ENCODE data around the gene RXYLT1.
"Not testable (repeated sequence)": the region's sequence is repeated elsewhere in the genome, so short reads cannot be mapped to it uniquely, and the experiment has no call there.

Gene RXYLT1

DNA sequence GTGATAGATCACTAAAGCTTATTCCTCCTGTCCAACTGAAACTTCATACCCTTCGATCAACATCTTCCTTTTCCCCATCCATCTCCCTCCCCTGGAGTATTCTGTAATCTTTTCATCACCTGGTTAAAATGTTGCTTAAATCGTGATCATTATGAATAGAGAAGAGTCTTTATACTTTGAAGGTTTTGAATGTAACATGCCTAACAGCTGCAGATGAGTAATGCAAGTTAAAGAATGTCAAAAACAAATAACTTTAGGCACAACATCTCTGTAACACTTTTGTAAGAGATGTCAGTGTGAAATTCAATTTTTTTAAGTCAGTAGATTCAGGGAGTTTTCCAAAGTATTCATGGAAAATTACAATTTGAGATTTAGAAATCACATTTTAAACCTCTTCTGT lies 25.0 kb downstream of the RXYLT1 start:
- DNase-seq (ENCODE audit: low spot score), result no peak

DNA sequence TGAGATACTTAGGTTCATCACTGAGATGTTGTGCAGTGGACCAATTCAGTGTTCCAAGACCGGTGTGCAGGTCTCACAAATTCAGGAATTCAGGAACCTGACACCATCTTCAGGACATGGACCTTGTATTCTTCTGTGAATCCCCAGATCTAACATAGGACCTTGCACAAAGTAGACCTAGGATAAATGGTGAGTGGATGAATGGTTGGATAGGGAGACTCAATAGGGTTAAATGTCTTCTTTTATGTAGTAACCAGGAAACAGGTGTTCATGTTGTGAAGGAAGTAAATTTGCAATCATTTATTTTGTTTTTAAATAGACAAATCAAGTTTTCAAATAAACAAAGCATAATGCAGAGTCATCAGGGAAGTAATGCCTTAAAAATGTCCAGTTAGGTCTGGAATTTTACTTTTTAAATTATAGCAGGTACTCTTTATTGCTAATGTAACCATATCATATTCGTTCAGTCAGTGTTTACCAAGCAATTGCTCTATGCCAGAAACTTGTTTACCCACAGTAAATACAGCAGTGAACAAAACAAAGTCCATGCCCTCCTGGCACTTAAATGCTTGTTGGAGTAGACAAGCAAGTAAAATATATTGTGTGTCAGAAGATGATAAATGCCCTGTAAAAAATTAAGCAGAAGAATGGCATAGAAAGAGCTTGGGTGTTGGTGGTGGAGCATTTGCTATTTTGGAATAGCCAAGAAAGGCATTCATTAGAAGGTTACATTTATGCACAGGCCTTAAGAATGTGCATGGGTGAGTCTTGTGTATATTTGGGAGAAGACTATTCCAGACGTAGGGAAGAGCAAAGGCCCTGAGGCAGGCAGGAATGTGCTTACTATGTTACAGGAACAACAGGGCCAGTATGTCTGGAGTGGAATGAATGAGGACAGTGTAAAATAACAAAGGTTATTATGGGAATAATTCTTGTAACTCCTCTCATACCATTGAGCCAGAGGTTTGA lies 26.3 kb downstream of the RXYLT1 start:
- no peak for DNase-seq (ENCODE audit: low spot score)

DNA sequence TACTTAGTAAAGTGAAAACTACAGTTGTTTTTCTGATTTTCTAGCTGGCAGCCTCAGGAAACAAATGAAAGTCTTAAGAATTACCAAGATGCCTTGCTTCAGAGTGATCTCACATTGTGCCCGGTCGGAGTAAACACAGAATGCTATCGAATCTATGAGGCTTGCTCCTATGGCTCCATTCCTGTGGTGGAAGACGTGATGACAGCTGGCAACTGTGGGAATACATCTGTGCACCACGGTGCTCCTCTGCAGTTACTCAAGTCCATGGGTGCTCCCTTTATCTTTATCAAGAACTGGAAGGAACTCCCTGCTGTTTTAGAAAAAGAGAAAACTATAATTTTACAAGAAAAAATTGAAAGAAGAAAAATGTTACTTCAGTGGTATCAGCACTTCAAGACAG lies 28.9 kb downstream of the RXYLT1 start:
- DNase-seq (ENCODE audit: low spot score), result no peak

DNA sequence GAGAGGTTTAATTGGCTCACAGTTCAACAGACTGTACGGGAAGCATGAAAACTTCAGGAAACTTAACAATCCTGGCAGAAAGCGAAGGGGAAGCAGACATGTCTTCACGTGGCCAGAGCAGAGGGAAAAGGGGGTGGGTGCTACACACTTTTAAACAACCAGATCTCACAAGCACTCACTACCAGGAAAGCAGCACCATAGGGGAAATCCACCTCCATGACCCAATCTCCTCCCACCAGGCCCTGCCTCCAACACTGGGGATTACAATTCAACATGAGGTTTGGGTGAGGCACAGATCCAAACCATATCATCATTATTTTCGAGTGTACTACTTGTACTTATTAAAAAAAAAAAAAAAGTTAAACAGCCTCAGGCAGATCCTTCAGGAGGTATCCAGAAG lies 29.9 kb downstream of the RXYLT1 start:
- no peak for DNase-seq (ENCODE audit: low spot score)

DNA sequence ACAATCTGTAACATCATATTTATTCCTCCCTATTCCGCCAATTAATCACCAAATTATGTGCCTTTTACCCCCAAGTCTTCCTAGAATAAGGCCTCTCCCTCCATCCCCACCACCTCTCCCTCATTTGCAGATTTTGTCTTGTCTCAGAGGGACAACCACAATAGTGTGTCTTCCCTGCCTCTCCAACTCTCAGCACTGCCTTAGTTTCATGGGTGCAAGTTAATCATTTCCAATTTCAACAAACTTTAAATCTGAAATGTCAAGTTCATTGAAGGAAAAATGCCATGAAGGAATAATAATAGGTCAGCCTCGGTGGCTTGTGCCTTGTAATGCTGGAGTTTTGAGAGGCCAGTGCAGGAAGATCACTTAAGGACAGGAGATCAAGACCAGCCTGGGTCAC lies 31.6 kb downstream of the RXYLT1 start:
- DNase-seq (ENCODE audit: low spot score), result no peak

DNA sequence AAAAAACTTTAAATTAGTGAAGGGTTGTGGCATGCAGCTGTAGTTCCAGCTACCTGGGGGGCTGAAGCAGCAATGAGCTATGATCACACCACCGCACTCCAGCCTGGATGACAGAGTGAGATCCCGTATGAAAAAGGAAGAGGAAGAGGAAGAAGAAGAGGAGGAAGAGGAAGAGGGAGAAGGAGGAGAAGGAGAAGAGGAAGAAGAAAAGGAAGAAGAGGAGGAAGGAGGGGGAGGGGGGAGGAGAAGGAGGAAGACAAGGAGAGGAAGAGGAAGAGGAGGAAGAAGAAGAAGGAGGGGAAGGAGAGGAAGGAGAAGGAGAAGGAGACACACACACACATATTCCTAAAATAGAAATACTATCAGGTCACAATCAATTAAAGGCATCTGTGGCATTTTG lies 32.0 kb downstream of the RXYLT1 start:
- DNase-seq (ENCODE audit: low spot score), result no peak

DNA sequence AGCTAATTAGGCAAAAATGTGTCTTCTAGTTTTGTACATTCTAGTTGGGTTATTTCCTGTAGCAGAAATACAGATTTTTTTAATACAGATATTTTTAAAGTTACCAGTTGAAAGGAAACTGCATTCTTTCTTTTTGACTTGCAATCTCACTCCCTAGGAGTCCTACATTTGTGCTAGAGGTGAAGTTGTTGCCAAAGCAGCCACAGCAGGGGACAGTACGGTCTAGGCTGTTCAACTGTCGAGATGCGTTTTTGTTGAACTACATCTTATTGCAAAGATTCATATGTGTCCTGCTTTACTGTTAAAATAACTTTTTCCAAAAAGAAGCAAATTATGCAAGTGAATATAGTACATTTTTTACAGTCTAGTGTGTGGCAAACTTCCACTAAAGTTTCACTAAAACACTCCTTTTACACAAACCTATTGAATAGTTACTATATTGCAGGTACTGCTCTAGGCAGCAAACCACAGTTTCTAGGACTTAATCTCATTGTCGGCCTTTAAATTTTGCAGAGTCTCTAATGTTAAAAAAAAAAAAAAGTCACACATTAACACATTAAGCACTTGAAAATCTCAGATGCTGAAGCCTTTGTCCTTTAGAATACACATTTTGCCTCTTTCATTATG lies 34.5 kb downstream of the RXYLT1 start:
- no peak for DNase-seq (ENCODE audit: low spot score)

DNA sequence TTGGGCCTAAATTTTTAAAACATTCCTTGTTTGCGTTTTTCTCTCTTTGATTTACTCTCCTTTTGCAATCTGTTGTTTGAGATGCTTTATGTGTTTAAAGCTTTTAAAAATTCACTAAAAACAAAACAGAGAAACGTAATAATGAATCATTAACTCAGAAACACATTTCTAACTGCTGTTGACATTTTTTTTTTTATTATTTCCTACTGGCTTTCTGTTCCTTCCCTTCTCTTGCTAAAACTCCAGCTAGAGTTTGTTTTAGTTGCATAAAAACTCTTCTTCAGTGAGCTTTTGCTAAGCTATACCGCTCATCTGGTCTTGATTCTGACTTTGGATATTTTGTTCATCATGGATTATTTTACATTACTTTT lies 35.8 kb downstream of the RXYLT1 start:
- no peak for DNase-seq (ENCODE audit: low spot score)

DNA sequence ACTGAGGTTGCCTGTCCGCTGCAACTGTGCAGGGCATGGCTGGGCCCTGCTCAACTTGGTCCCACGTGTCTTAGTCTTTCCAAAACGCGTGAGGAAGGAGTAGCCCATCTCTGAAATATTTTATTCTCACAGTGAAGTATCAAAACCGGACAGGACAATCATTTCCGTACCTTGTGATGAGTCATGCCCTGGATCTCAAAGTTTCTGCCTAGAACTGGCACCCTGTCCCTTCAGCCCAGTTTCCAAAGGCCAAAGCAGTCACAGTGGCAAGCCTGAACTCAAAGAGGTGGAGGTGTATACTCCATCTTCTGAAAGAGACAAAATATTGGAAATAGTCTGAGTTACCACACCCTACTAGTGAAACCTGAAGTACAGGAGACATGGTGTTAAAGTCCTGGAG lies 36.3 kb downstream of the RXYLT1 start:
- DNase-seq (ENCODE audit: low spot score), result no peak

DNA sequence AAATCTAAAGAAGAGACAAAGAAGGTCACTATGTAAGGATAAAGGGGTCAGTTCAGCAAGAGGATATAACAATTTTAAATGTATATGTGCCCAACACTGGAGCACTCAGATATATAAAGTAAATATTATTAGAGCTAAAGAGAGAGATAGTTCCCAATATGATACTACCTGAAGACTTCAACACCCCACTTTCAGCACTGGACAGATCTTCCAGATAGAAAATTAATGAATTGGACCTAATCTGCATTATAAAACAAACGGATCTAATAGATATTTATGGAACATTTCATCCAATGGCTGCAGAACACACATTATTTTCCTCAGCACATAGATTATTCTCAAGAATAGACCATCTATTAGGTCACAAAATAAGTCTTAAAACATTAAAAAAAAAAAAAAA lies 40.7 kb downstream of the RXYLT1 start:
- DNase-seq (ENCODE audit: low spot score), result no peak

DNA sequence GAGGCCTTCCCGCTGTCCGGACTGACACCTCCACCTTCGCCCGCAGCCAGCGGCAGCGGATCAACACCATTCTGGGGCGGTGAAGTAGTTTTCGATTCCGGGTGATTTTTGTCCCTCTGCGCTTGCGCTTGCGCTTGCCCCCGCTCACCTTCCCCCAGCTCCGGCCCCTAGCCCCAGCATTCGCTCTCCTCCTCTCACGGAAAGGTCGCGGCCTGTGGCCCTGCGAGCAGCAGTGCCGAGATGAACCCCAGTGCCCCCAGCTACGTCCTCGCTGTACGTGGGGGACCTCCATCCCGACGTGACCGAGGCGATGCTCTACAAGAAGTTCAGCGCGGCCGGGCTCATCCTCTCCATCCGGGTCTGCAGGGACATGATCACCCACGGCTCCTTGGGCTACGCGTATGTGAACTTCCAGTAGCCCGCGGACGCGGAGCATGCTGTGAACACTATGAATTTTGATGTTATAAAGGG lies 42.1 kb downstream of the RXYLT1 start:
- peak; percentile 19 for DNase-seq (ENCODE audit: low spot score)

DNA sequence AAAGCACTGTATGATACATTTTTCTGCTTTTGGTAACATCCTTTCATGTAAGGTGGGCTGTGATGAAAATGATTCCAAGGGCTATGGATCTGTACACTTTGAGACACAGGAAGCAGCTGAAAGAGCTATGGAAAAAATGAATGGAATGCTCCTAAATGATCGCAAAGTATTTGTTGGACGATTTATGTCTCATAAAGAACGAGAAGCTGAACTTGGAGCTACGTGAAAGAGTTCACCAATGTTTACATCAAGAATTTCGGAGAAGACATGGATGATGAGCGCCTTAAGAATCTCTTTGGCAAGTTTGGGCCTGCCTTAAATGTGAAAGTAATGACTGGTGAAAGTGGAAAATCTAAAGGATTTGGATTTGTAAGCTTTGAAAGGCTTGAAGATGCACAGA lies 42.6 kb downstream of the RXYLT1 start:
- no peak for DNase-seq (ENCODE audit: low spot score)

DNA sequence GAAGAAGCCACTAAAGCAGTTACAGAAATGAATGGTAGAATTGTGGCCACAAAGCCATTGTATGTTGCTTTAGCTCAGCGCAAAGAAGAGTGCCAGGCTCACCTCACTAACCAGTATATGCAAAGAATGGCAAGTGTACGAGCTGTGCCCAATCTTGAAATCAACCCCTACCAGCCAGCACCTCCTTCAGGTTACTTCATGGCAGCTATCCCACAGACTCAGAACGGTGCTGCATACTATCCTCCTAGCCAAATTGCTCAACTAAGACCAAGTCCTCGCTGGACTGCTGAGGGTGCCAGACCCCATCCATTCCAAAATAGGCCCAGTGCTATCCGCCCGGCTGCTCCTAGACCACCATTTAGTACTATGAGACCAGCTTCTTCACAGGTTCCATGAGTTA lies 43.3 kb downstream of the RXYLT1 start:
- DNase-seq (ENCODE audit: low spot score), result no peak

DNA sequence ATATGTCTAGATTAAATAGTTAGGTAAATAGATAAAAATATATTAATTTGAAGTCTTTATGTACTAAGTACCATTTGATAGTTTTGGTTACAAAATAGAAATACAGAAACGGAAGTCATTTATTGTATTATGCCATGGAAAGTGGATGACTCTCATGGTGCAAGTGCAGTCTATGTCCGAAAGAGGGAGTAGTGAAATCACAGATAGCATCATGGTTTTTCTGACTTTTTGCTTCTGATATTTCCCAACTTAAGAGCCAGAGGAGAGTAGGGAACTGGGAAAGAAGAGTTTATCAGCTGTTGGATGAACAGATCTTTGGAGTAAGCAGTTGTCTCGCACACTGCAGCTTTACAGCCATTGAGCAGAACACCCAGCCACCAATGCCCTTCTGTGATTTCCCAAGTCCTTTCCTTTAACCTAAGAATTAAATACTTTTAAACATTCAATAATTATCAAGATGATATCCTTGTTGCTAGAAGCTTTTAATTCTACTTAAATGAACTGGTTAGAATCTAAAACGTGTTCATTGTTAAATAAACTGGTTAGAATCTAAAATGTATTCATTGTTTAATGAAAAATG lies 46.4 kb downstream of the RXYLT1 start:
- DNase-seq (ENCODE audit: low spot score), result peak; percentile 83

DNA sequence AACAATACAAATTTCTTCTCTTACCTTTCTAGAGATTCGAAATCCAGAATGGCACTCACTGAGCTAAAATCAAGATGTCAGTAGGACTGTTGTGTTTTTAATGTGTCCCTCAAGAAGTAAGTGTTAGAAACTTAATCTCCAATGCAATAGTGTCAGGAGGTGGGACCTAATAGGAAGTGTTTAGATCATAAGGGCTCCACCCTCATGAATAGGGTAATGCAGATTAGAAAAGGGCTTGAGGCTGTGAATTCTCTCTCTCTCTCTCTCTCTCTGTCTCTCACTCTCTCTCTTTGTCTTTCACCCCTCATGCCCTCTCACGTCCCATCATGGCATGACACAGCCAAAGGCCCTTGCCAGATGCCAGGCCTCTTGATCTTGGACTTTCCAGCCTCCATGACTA lies 49.2 kb downstream of the RXYLT1 start:
- no peak for DNase-seq (ENCODE audit: low spot score)

DNA sequence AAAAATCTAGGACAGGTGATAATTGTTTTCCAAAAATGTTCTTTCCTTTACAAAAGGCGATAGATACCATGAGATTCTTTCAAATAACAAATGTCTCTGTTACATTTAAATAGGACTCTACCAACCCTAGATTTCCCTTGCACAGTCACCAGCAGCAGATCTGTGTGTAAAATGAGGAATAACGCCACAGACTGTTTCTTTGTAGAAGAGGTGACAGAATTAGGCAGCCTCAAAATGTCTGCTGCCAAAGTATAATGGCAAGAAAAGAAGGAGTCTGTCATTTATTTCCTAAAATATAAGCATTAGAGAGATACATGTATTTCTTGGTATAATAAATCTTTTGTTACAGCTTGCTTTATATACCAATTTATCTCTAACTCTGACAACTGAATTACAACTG lies 56.3 kb downstream of the RXYLT1 start:
- DNase-seq (ENCODE audit: low spot score), result no peak

DNA sequence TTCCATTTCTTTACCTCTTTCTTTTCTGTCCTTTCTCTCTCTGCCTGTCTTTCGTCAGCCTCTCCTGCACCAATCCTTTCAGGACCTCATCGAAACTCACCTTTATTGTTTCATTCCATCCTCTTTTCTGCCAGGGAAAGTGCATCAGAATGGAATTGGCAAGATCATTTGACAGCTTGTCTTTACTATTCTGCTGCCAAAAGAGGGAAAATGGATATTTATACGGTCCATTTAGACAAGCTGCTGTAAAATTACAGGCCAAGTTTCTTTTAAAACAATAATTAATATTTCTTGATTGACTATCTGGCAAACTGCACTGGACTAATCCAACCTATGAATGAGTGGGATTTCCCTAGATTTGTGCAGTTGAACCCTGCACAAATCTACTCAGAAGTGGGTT lies 57.2 kb downstream of the RXYLT1 start:
- no peak for DNase-seq (ENCODE audit: low spot score)

DNA sequence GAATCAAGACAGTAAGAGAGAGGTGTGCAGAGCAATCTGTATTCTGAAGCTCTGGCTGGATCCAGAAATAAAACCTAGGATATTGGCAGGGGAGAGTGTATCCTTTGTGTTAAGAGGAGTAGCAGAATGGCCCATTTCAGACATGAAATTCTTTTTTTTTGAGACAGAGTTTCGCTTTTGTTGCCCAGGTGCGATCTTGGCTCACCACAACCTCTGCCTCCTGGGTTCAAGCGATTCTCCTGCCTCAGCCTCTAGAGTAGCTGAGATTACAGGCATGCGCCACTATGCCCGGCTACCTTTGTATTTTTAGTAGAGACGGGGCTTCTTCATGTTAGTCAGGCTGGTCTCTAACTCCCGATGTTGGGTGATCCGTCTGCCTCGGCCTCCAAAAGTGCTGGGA lies 58.7 kb downstream of the RXYLT1 start:
- DNase-seq (ENCODE audit: low spot score), result no peak

DNA sequence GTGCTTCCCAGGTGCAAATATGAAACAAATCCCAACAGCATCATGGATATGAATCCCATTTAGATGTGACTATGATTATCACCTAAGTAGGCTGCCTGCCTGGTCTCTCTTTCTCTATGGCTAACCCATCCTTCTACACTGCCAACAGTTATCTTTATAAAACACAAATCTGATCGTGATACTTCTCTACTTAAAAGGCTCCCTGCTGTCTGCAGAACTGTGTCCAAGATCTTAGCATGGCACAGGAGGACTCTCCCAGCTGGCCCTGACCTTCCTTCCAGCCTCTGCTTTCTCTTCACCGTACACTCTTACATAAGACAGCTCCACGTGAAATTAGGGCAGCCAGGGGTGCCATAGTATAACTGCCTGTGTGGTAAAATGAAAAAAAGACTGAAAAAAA lies 61.3 kb downstream of the RXYLT1 start:
- no peak for DNase-seq (ENCODE audit: low spot score)

DNA sequence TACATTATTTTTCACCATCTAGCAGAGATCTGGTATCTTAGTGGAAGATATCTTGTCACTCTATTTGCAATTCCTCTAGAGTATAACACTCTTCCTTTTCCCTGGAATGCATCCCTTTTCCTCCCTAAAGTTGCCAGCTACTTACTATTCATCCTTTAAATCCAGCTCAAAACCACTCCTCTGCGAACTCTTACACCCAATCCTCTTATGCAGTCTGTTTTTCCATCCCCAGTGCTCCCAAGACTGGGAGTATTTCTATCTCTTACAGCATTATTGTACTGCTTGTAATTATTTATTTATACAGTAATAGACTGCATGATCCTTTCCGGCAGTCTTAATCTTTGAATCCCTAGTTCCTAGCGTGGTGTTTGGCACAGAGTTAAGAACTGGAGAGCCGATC lies 61.9 kb downstream of the RXYLT1 start:
- DNase-seq (ENCODE audit: low spot score), result no peak

DNA sequence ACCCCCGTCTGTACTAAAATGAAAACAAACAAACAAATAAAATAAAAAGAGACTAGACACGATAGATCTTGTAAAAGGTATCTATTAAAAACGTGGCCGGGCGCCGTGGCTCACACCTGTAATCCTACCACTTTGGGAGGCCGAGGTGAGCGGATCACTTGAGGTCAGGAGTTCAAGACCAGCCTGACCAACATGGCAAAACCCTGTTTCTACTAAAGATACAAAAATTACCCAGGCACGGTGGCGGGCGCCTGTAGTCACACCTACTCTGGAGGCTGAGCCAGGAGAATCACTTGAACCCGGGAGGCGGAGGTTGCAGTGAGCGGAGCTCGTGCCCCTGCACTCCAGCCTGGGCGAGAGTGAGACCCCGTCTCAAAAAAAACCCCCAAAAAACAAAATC lies 63.0 kb downstream of the RXYLT1 start:
- DNase-seq (ENCODE audit: low spot score), result not testable (repeated sequence)

DNA sequence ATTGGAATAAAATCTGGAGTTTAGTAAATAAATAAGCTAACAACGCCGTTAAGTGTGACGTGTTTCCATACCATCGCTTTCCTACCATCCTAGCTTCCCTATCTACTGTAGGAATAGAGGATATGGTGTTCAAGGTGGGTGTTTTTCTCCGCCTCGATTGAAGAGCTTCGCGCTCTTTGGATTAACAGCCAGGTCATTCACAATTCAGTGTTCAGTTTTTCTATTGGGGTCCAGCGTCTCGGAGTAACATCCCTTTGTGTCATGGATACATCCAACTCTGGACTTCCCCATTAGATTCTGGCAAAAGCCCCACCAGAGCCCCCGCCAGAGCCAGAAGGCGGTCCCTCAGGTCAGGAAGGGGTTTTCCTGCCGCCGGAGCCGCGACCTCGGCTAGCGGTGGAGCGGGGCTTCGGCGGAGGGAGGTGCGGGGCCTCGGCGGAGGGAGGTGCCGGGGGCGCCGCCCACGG lies 63.6 kb downstream of the RXYLT1 start:
- DNase-seq (ENCODE audit: low spot score), result no peak

DNA sequence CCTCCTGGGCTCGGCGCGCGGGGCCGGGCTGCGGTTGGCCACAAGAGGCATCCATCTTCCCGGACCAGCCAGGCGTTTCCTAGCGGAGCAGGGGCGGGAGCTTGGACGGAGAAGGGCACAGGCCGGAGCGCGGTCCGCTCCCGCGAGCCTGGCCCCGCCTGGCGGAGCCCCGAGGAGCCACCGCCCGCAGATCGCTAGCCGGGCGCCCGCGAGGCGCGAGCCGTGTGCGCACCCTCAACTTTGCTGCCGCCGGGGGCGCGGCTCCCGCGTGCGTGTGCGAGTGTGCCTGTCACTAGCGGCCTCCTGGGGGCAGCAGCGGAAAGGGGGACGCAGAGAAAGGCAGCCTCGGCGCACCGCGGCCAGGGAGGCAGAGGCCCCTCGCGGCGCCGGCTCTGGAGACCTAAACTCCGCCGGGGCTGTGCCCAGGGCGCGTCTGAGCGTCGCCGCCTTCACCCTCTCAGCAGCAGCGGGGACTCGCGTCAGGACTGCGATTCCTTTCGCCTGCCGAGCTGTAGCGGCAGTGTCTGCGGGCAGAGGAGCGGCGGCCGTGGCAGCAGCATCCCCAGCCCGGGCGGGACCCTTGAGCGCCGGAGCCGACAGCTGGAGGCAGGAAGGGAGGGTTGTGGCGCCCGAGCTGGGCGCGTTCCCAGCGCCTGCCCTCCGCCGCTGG lies 64.1 kb downstream of the RXYLT1 start:
- peak; percentile 96 for DNase-seq (ENCODE audit: low spot score)

All from GM03348 (cell line).